Neural crest cell (in vitro differentiated cells): ENCODE data around the gene CSNK1D. TPM values are rescaled to one million over a fixed set of nuclear protein-coding genes. Genes with fewer than 3 reads are reported as not detected.

ENCODE experiments used
- DNase-seq: peaks from one replicate; pipeline ENCODE4 v3.0.0; 2021; ENCODE audit warnings: low read depth, mixed read lengths, low spot score
- H3K27ac Mint-ChIP-seq: one replicate; pipeline ENCODE4 v1.8.0; 2021; ENCODE audit warnings: mild to moderate bottlenecking, mixed read lengths; ENCODE audit not compliant: unreplicated experiment
- H3K27me3 Mint-ChIP-seq: 2 replicates; pipeline ENCODE4 v1.8.0; 2021; ENCODE audit warnings: low read depth, mild to moderate bottlenecking, mixed read lengths
- H3K36me3 Mint-ChIP-seq: 2 replicates; pipeline ENCODE4 v1.8.0; 2021; ENCODE audit warnings: low read depth, mild to moderate bottlenecking, mixed read lengths
- H3K4me1 Mint-ChIP-seq: 2 replicates; pipeline ENCODE4 v1.8.0; 2021; ENCODE audit warnings: mixed read lengths
- H3K4me3 Mint-ChIP-seq: one replicate; pipeline ENCODE4 v1.8.0; 2021; ENCODE audit warnings: mild to moderate bottlenecking, mixed read lengths
- H3K9me3 Mint-ChIP-seq: 2 replicates; pipeline ENCODE4 v1.8.0; 2021; ENCODE audit warnings: mixed read lengths
- CTCF ChIP-seq: fragments of 200-600 bp; sonication (generic); conservative IDR thresholded peaks from 2 replicates; pipeline ENCODE4 v1.5.0; 2021; ENCODE audit warnings: antibody characterized with exemption, mild to moderate bottlenecking
- total RNA-seq: library from RNA; stranded (reverse); gene quantifications from 2 replicates; pipeline ENCODE4 v1.2.1, GENCODE V29; 2021

Gene CSNK1D
- total RNA-seq, 1 donor from 2014 or later = 165 TPM

- Mint-ChIP-seq H3K4me3 (no peak overlapping the region), H3K27me3 (peaks cover 31% of the 10 kb centered on the region), H3K4me1 (peaks cover 10% of the 10 kb centered on the region), H3K36me3 (no peaks in the 10 kb centered on the region), H3K9me3 (no peaks in the 10 kb centered on the region), H3K27ac (no peak overlapping the region)
- no peak for TF ChIP-seq CTCF
- no peak for DNase-seq
Measured at GRCh38 chr17:82298538-82299421, 25.3 kb upstream of the CSNK1D start.

- no peak for TF ChIP-seq CTCF
- Mint-ChIP-seq H3K9me3 (no peaks in the 10 kb centered on the region), H3K27ac (no peak overlapping the region), H3K4me3 (no peak overlapping the region), H3K36me3 (no peaks in the 10 kb centered on the region), H3K4me1 (peaks cover 14% of the 10 kb centered on the region), H3K27me3 (peaks cover 34% of the 10 kb centered on the region)
- DNase-seq = no peak
Measured at GRCh38 chr17:82297714-82298537, 24.4 kb upstream of the CSNK1D start.

- DNase-seq = no peak
- Mint-ChIP-seq H3K4me3 (no peak overlapping the region), H3K27ac (no peak overlapping the region), H3K27me3 (peaks cover 34% of the 10 kb centered on the region), H3K36me3 (no peaks in the 10 kb centered on the region), H3K9me3 (no peaks in the 10 kb centered on the region), H3K4me1 (peaks cover 19% of the 10 kb centered on the region)
- TF ChIP-seq CTCF = no peak
Measured at GRCh38 chr17:82297280-82297713, 23.8 kb upstream of the CSNK1D start.

GRCh38 chr17:82296511-82297279 is 23.2 kb upstream of the CSNK1D start:
- Mint-ChIP-seq H3K9me3 (no peaks in the 10 kb centered on the region), H3K27ac (no peak overlapping the region), H3K4me3 (peak overlapping the region; percentile 68)

More at GRCh38 chr17:82296511-82297279, 23.2 kb upstream of the CSNK1D start:
- H3K36me3 Mint-ChIP-seq = no peaks in the 10 kb centered on the region
- peaks cover 19% of the 10 kb centered on the region for H3K4me1 Mint-ChIP-seq
- H3K27me3 Mint-ChIP-seq = peaks cover 34% of the 10 kb centered on the region
- no peak for DNase-seq
- no peak for TF ChIP-seq CTCF
